Gastrocnemius medialis (tissue), 4 donors: Measurements from ENCODE around the gene CBX7. TPM values are rescaled to one million over a fixed set of nuclear protein-coding genes. Genes with fewer than 3 reads are reported as not detected.

Experiments
- ATAC-seq, 2 donors: fragments of 150-250 bp; one replicate each; pipeline ENCODE4 v1.9.1; 2016
- DNase-seq, 2 donors: peaks; one replicate each; pipeline ENCODE4 v3.0.0-alpha.2; 2019
- H3K27ac ChIP-seq, 4 donors: fragments of 200-600 bp; sonication (generic); 1 replicate in 1 of 4; 2 replicates in 3 of 4; pipeline ENCODE4 v1.5.1; 2016 to 2018; ENCODE audit warnings: mild to moderate bottlenecking in 2 of 4, moderate library complexity in 1 of 4
- H3K27me3 ChIP-seq, 3 donors: fragments of 200-600 bp; sonication (generic) in 2 of 3; 1 replicate in 1 of 3; 2 replicates in 2 of 3; pipeline versions ENCODE4 v1.5.1 to v1.6.0; 2016 to 2019; ENCODE audit warnings: mild to moderate bottlenecking in 1 of 3, moderate library complexity in 1 of 3
- H3K36me3 ChIP-seq, 2 donors: fragments of 200-600 bp; sonication (generic) in 1 of 2; one replicate each; pipeline ENCODE4 v1.5.1; 2017 to 2018
- H3K4me1 ChIP-seq, 2 donors: fragments of 200-600 bp; sonication (generic) in 1 of 2; one replicate each; pipeline ENCODE4 v1.5.1; 2016 to 2017; ENCODE audit warnings: mild to moderate bottlenecking in 2 of 2
- H3K4me3 ChIP-seq, 4 donors: fragments of 200-600 bp; sonication (generic) in 3 of 4; 1 replicate in 1 of 4; 2 replicates in 3 of 4; pipeline ENCODE4 v1.5.1; 2016 to 2019; ENCODE audit warnings: mild to moderate bottlenecking in 2 of 4
- H3K9me3 ChIP-seq, 3 donors: fragments of 200-600 bp; sonication (generic) in 2 of 3; 1 replicate in 1 of 3; 2 replicates in 2 of 3; pipeline ENCODE4 v1.5.1; 2016 to 2019
- CTCF ChIP-seq, 5 experiments: fragments of 450-650 bp in 3 of 5; fragments of 200-600 bp in 2 of 5; sonication (generic) in 2 of 5; IDR thresholded peaks in 4 of 5; conservative IDR thresholded peaks in 1 of 5; 1 replicate in 4 of 5; 2 replicates in 1 of 5; pipeline ENCODE4 v1.5.1; 2016 to 2019; ENCODE audit warnings: antibody characterized with exemption in 5 of 5, mild to moderate bottlenecking in 3 of 5, moderate library complexity in 3 of 5
- POLR2A ChIP-seq, 2 donors: fragments of 450-650 bp; IDR thresholded peaks; one replicate each; pipeline ENCODE4 v1.6.1; 2017; ENCODE audit warnings: antibody characterized with exemption in 2 of 2, mild to moderate bottlenecking in 2 of 2, moderate library complexity in 2 of 2
- in situ Hi-C, 4 donors: fragments of 200-750 bp; cut with MboI; loops; one replicate each; pipeline versions ENCODE4 v1.15.0 to v1.8.0; 2017; ENCODE audit warnings: low sequenced_read_pairs in 4 of 4
- intact Hi-C: fragments of 100-400 bp; cut with DNase I; formaldehyde crosslinking; loops from one replicate; pipeline ENCODE4 v1.15.1; 2023; ENCODE audit warnings: low total_unique reads
- total RNA-seq, 4 donors: library from RNA; depleted of rRNA; stranded (reverse); fragments of >200 nt; gene quantifications; one replicate each; pipeline versions ENCODE4 v1.1.0 to v1.2.3, GENCODE V29; 2016

CBX7 gene
- total RNA-seq, 4 donors from 2014 or later, result 52.4 to 78.1 (median 62.3) TPM

GRCh38 chr22:39114112-39114511 is 38.4 kb downstream of the CBX7 start:
- intact Hi-C loops (no loop called here), in situ Hi-C loops (loop anchor here in 1 of 4 donors (10.0 kb wide), 1 partner anchor 229 kb away; no protein-coding TSS in a partner anchor)
- Histone ChIP-seq H3K36me3 (no peaks in the 10 kb centered on the region), H3K4me1 (no peaks in the 10 kb centered on the region), H3K4me3 (no peak overlapping the region), H3K27me3 (peaks cover 24 to 49% (median 47%) of the 10 kb centered on the region in 3 donors), H3K27ac (no peak overlapping the region), H3K9me3 (no peaks in the 10 kb centered on the region)
- DNase-seq (no peak), ATAC-seq (no peak)
- TF ChIP-seq CTCF (IDR thresholded peaks at IDR 0.05 in 4 of 5, conservative IDR thresholded peaks at IDR 0.05 in 1 of 5), result no peak
- TF ChIP-seq POLR2A (IDR thresholded peaks at IDR 0.05), result no peak

GRCh38 chr22:39110631-39111561 is 41.6 kb downstream of the CBX7 start:
- Histone ChIP-seq H3K27me3 (peaks cover 9 to 31% (median 24%) of the 10 kb centered on the region in 3 donors), H3K4me1 (no peaks in the 10 kb centered on the region), H3K4me3 (no peak overlapping the region), H3K27ac (no peak overlapping the region), H3K9me3 (no peaks in the 10 kb centered on the region), H3K36me3 (no peaks in the 10 kb centered on the region)
- TF ChIP-seq CTCF (IDR thresholded peaks at IDR 0.05 in 4 of 5, conservative IDR thresholded peaks at IDR 0.05 in 1 of 5), result no peak
- TF ChIP-seq POLR2A (IDR thresholded peaks at IDR 0.05), result no peak
- ATAC-seq (no peak), DNase-seq (no peak)
- intact Hi-C loops (no loop called here), in situ Hi-C loops (loop anchor here in 1 of 4 donors (10.0 kb wide), 1 partner anchor 226 kb away; no protein-coding TSS in a partner anchor)

GRCh38 chr22:39109361-39109760 is 43.1 kb downstream of the CBX7 start:
- Histone ChIP-seq H3K4me1 (no peaks in the 10 kb centered on the region), H3K27me3 (peaks cover 0 to 19% (median 17%) of the 10 kb centered on the region in 3 donors), H3K4me3 (no peak overlapping the region), H3K36me3 (no peaks in the 10 kb centered on the region), H3K27ac (no peak overlapping the region), H3K9me3 (no peaks in the 10 kb centered on the region)
- intact Hi-C loops, result no loop called here
- no peak for ATAC-seq
- in situ Hi-C loops, result no loop called here
- DNase-seq, result no peak
- TF ChIP-seq CTCF (IDR thresholded peaks at IDR 0.05 in 4 of 5, conservative IDR thresholded peaks at IDR 0.05 in 1 of 5) (no peak), POLR2A (IDR thresholded peaks at IDR 0.05) (no peak)

- H3K27ac ChIP-seq, result no peak overlapping the region
- no peak for ATAC-seq
Observed at GRCh38 chr22:39108487-39108886, 44.0 kb downstream of the CBX7 start.

More at GRCh38 chr22:39108487-39108886, 44.0 kb downstream of the CBX7 start:
- in situ Hi-C loops (no loop called here), intact Hi-C loops (no loop called here)
- DNase-seq, result no peak
- no peaks in the 10 kb centered on the region for H3K9me3 ChIP-seq
- H3K36me3 ChIP-seq, result no peaks in the 10 kb centered on the region
- H3K27me3 ChIP-seq, result peaks cover 0 to 12% (median 12%) of the 10 kb centered on the region in 3 donors
- no peak overlapping the region for H3K4me3 ChIP-seq
- no peak for TF ChIP-seq CTCF (IDR thresholded peaks at IDR 0.05 in 4 of 5, conservative IDR thresholded peaks at IDR 0.05 in 1 of 5)
- no peak for TF ChIP-seq POLR2A (IDR thresholded peaks at IDR 0.05)
- no peaks in the 10 kb centered on the region for H3K4me1 ChIP-seq
